GM20431 (cell line): ENCODE results near the gene GMDS.

Source experiments
- in situ Hi-C: fragments of 300-500 bp; cut with MseI, MboI; formaldehyde crosslinking; loops from one replicate; pipeline ENCODE4 v1.15.0; 2020; ENCODE audit warnings: low sequenced_read_pairs; ENCODE audit not compliant: unreplicated experiment

GMDS gene

GRCh38 chr6:1986454-1987243, 258.8 kb downstream of the GMDS start:
- in situ Hi-C loops = no loop called here

- in situ Hi-C loops = no loop called here
Observed at GRCh38 chr6:1984346-1984994, 260.9 kb downstream of the GMDS start.

GRCh38 chr6:1983850-1984249, 261.6 kb downstream of the GMDS start:
- in situ Hi-C loops = no loop called here

GRCh38 chr6:1972962-1973361, 272.4 kb downstream of the GMDS start:
- in situ Hi-C loops = no loop called here

GRCh38 chr6:1971612-1972011, 273.8 kb downstream of the GMDS start:
- in situ Hi-C loops = no loop called here

- in situ Hi-C loops = no loop called here
Observed at GRCh38 chr6:1970151-1970561, 275.2 kb downstream of the GMDS start.

GRCh38 chr6:1966713-1967112, 278.7 kb downstream of the GMDS start:
- in situ Hi-C loops = no loop called here

GRCh38 chr6:1965596-1966224, 279.7 kb downstream of the GMDS start:
- in situ Hi-C loops = no loop called here

GRCh38 chr6:1963596-1963995, 281.8 kb downstream of the GMDS start:
- in situ Hi-C loops = no loop called here

- in situ Hi-C loops = no loop called here
Observed at GRCh38 chr6:1962201-1962600, 283.2 kb downstream of the GMDS start.

- in situ Hi-C loops = no loop called here
Observed at GRCh38 chr6:1960486-1961142, 284.8 kb downstream of the GMDS start.

GRCh38 chr6:1958257-1958656, 287.1 kb downstream of the GMDS start:
- in situ Hi-C loops = no loop called here

- in situ Hi-C loops = no loop called here
Observed at GRCh38 chr6:1957746-1958145, 287.7 kb downstream of the GMDS start.

GRCh38 chr6:1952740-1953360, 292.6 kb downstream of the GMDS start:
- in situ Hi-C loops = no loop called here

- in situ Hi-C loops = no loop called here
Observed at GRCh38 chr6:1950631-1951030, 294.8 kb downstream of the GMDS start.

GRCh38 chr6:1949538-1949937, 295.9 kb downstream of the GMDS start:
- in situ Hi-C loops = no loop called here

- in situ Hi-C loops = no loop called here
Observed at GRCh38 chr6:1947922-1948321, 297.5 kb downstream of the GMDS start.

GRCh38 chr6:1946583-1946982, 298.8 kb downstream of the GMDS start:
- in situ Hi-C loops = no loop called here

GRCh38 chr6:1945235-1945832, 300.1 kb downstream of the GMDS start:
- in situ Hi-C loops = no loop called here

GRCh38 chr6:1942834-1943233, 302.6 kb downstream of the GMDS start:
- in situ Hi-C loops = no loop called here
